Nephron (organoid): ENCODE measurements around the gene CAPN3.
"Not testable (repeated sequence)": the region's sequence is repeated elsewhere in the genome, so short reads cannot be mapped to it uniquely, and the experiment has no call there.

Experiments
- H3K27ac Mint-ChIP-seq, 3 experiments: 2 replicates each; pipeline ENCODE4 v1.8.0; 2020; ENCODE audit warnings: mixed read lengths in 3 of 3, mild to moderate bottlenecking in 2 of 3, moderate library complexity in 1 of 3
- H3K27me3 Mint-ChIP-seq: 2 replicates; pipeline ENCODE4 v1.8.0; 2021; ENCODE audit warnings: low read depth, mild to moderate bottlenecking, moderate library complexity, mixed read lengths
- H3K36me3 Mint-ChIP-seq: 2 replicates; pipeline ENCODE4 v1.8.0; 2020; ENCODE audit warnings: low read depth, mixed read lengths
- H3K4me1 Mint-ChIP-seq: 2 replicates; pipeline ENCODE4 v1.8.0; 2020; ENCODE audit warnings: mixed read lengths
- H3K4me3 Mint-ChIP-seq, 3 experiments: 2 replicates each; pipeline ENCODE4 v1.8.0; 2020; ENCODE audit warnings: mild to moderate bottlenecking in 3 of 3, mixed read lengths in 3 of 3, moderate library complexity in 2 of 3
- H3K9me3 Mint-ChIP-seq: 2 replicates; pipeline ENCODE4 v1.8.0; 2020; ENCODE audit warnings: mixed read lengths
- CTCF ChIP-seq, 3 experiments: fragments of 200-600 bp; sonication (generic); IDR thresholded peaks; one replicate each; pipeline ENCODE4 v1.5.0; 2021; ENCODE audit warnings: antibody characterized with exemption in 3 of 3; ENCODE audit not compliant: unreplicated experiment in 3 of 3

The CAPN3 gene

GRCh38 chr15:42359249-42359648, at the start of gene CAPN3:
Gene CAPN3 (plus strand): TSS chr15:42359501. CDS start chr15:42359806, 305 bp downstream.
- H3K27me3 Mint-ChIP-seq: no peaks in the 10 kb centered on the region
- H3K4me1 Mint-ChIP-seq: peaks cover 30% of the 10 kb centered on the region

GRCh38 chr15:42313463-42313862, 45.8 kb upstream of the CAPN3 start:
- H3K9me3 Mint-ChIP-seq: no peaks in the 10 kb centered on the region
- peaks cover 3% of the 10 kb centered on the region for H3K27me3 Mint-ChIP-seq
- peaks cover 24% of the 10 kb centered on the region for H3K36me3 Mint-ChIP-seq
- TF ChIP-seq CTCF (IDR thresholded peaks at IDR 0.05; ENCODE audit: unreplicated experiment in 3 of 3): no peak
- no peak overlapping the region for H3K27ac Mint-ChIP-seq
- H3K4me1 Mint-ChIP-seq: no peaks in the 10 kb centered on the region
- no peak overlapping the region for H3K4me3 Mint-ChIP-seq

More at GRCh38 chr15:42359249-42359648, at the start of gene CAPN3:
- no peaks in the 10 kb centered on the region for H3K9me3 Mint-ChIP-seq
- H3K4me3 Mint-ChIP-seq: peak within 1 kb of the TSS in 1 of 3 experiments; percentile 69
- peak within 1 kb of the TSS in 1 of 3 experiments; percentile 21 for H3K27ac Mint-ChIP-seq
- TF ChIP-seq CTCF (IDR thresholded peaks at IDR 0.05; ENCODE audit: unreplicated experiment in 3 of 3): no peak
- H3K36me3 Mint-ChIP-seq: no peaks in the 10 kb centered on the region

DNA sequence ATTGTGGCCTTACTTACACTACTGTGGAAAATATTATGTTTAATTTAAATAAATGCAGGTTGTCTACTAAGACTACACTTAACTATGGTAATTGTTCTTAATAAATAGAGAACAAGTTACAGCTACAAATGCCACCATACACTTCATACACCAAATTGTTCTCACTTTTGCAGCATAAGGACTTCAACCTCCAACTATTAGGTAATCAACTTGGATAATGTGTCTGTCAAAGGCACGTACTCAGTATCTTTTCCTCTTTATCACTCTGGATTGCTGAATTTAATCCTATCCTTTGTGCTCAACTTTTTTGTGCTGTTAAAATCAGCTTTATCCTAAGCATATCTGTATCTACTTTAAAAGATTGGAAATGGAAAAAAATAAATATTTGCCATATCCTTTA, 44.5 kb upstream of the CAPN3 start:
- Mint-ChIP-seq H3K36me3 (peaks cover 23% of the 10 kb centered on the region), H3K9me3 (no peaks in the 10 kb centered on the region), H3K4me1 (no peaks in the 10 kb centered on the region), H3K4me3 (no peak overlapping the region), H3K27me3 (peaks cover 3% of the 10 kb centered on the region), H3K27ac (no peak overlapping the region)
- TF ChIP-seq CTCF (IDR thresholded peaks at IDR 0.05; ENCODE audit: unreplicated experiment in 3 of 3): no peak

- no peak for TF ChIP-seq CTCF (IDR thresholded peaks at IDR 0.05; ENCODE audit: unreplicated experiment in 3 of 3)
- Mint-ChIP-seq H3K27ac (no peak overlapping the region), H3K4me1 (no peaks in the 10 kb centered on the region), H3K4me3 (no peak overlapping the region), H3K36me3 (peaks cover 16% of the 10 kb centered on the region), H3K27me3 (peaks cover 3% of the 10 kb centered on the region), H3K9me3 (no peaks in the 10 kb centered on the region)
Measured at GRCh38 chr15:42315521-42315920, 43.8 kb upstream of the CAPN3 start.

- not testable (repeated sequence) for H3K9me3 Mint-ChIP-seq, H3K4me1 Mint-ChIP-seq, H3K27ac Mint-ChIP-seq, H3K36me3 Mint-ChIP-seq, H3K27me3 Mint-ChIP-seq, H3K4me3 Mint-ChIP-seq
Measured at GRCh38 chr15:42316282-42316805, 43.0 kb upstream of the CAPN3 start.

- TF ChIP-seq CTCF (IDR thresholded peaks at IDR 0.05; ENCODE audit: unreplicated experiment in 3 of 3): no peak
- H3K9me3 Mint-ChIP-seq: no peaks in the 10 kb centered on the region
- no peaks in the 10 kb centered on the region for H3K27me3 Mint-ChIP-seq
- H3K36me3 Mint-ChIP-seq: peaks cover 4% of the 10 kb centered on the region
- no peak overlapping the region for H3K4me3 Mint-ChIP-seq
- H3K27ac Mint-ChIP-seq: no peak overlapping the region
- H3K4me1 Mint-ChIP-seq: peaks cover 9% of the 10 kb centered on the region
Measured at GRCh38 chr15:42319206-42319605, 40.1 kb upstream of the CAPN3 start.
